K562 (cell line): ENCODE results near the gene FLAD1. TPM values are rescaled to one million over a fixed set of nuclear protein-coding genes. Genes with fewer than 3 reads are reported as not detected.

Experiments used
- CREB1 ChIP-seq, 2 experiments: sonication (generic) in 1 of 2; formaldehyde crosslinking in 1 of 2; IDR thresholded peaks; 2 replicates each; pipeline versions ENCODE4 v1.6.1 to v1.8.0; 2012 to 2022; ENCODE audit warnings: inconsistent platforms in 1 of 2, mild to moderate bottlenecking in 1 of 2, missing genetic modification reagents in 1 of 2, moderate library complexity in 1 of 2
- EP400 ChIP-seq: fragments of 450-650 bp; IDR thresholded peaks from 2 replicates; pipeline ENCODE4 v1.6.1; 2017; ENCODE audit warnings: antibody characterized with exemption, mild to moderate bottlenecking, moderate library complexity
- HNRNPUL1 ChIP-seq: fragments of 200-400 bp; formaldehyde crosslinking; IDR thresholded peaks from 2 replicates; pipeline ENCODE4 v1.6.1; 2017; ENCODE audit warnings: low read length
- KLF1 ChIP-seq: fragments of 450-650 bp; IDR thresholded peaks from 2 replicates; pipeline ENCODE4 v1.6.1; 2016; ENCODE audit warnings: missing genetic modification characterization, missing compliant biosample characterization
- NR4A1 ChIP-seq, 2 experiments: fragments of 250-450 bp in 1 of 2; fragments of 450-650 bp in 1 of 2; sonication (Bioruptor Pico) in 1 of 2; IDR thresholded peaks; 2 replicates each; pipeline versions ENCODE4 v1.4.0 to v1.6.1; 2016 to 2020; ENCODE audit warnings: mild to moderate bottlenecking in 2 of 2, missing compliant biosample characterization in 1 of 2, missing genetic modification characterization in 1 of 2, moderate library complexity in 1 of 2
- PHF8 ChIP-seq: fragments of 200-600 bp; sonication (generic); IDR thresholded peaks from 2 replicates; pipeline ENCODE4 v1.6.1; 2012; ENCODE audit warnings: mixed run types, mild to moderate bottlenecking, inconsistent platforms, low read length, moderate library complexity, borderline replicate concordance
- POLR2AphosphoS5 ChIP-seq: IDR thresholded peaks from 2 replicates; pipeline ENCODE4 v1.6.1; 2011; ENCODE audit warnings: mild to moderate bottlenecking, low read depth, low read length, moderate library complexity; ENCODE audit not compliant: control insufficient read depth, insufficient read depth
- SP1 ChIP-seq: sonication (generic); formaldehyde crosslinking; IDR thresholded peaks from 2 replicates; pipeline ENCODE4 v1.8.1; 2022; ENCODE audit warnings: mild to moderate bottlenecking, missing genetic modification reagents
- TBP ChIP-seq: optimal IDR thresholded peaks from 2 replicates; pipeline ENCODE3; 2011; ENCODE audit warnings: low read depth, low read length, improper control_type of control experiment
- ZC3H4 ChIP-seq: sonication (generic); formaldehyde crosslinking; IDR thresholded peaks from 2 replicates; pipeline ENCODE4 v1.9.0; 2021; ENCODE audit warnings: missing genetic modification reagents, borderline replicate concordance
- polyA plus RNA-seq, 8 experiments: library from polyadenylated mRNA; depleted of rRNA in 4 of 8; stranded (reverse) in 5 of 8; unstranded in 3 of 8; fragments of >200 nt; fragmentation: Nextera tagmentation in 2 of 8; fragmentation: Illumina TruSeq in 1 of 8; extraction: Ambion mirVana in 2 of 8; extraction: Trizol in 1 of 8; gene quantifications; 2 replicates each; pipeline versions ENCODE4 v1.2.1 to v1.2.3, GENCODE V29; 2011 to 2014; ENCODE audit warnings: inconsistent platforms in 1 of 8, missing spikeins in 1 of 8
- total RNA-seq, 7 experiments: library from RNA; depleted of rRNA in 6 of 7; stranded (reverse); fragments of >200 nt in 6 of 7; fragmentation: Illumina TruSeq in 2 of 7; extraction: Trizol in 2 of 7; gene quantifications; 2 replicates each; pipeline versions ENCODE4 v1.2.1 to v1.2.3, GENCODE V29; 2011 to 2021; ENCODE audit warnings: low replicate concordance in 1 of 7
- TF ChIP-seq, protein P1 (sequence below): fragments of 450-650 bp; formaldehyde crosslinking; IDR thresholded peaks from 2 replicates; pipeline ENCODE4 v1.4.0; 2020; ENCODE audit warnings: mild to moderate bottlenecking, moderate library complexity
- TF ChIP-seq, protein P2 (sequence below): fragments of 250-450 bp; sonication (Bioruptor Pico); IDR thresholded peaks from 2 replicates; pipeline ENCODE4 v1.9.0; 2021; ENCODE audit warnings: mild to moderate bottlenecking, inconsistent platforms
- TF ChIP-seq, protein P3 (sequence below), 2 experiments: fragments of 450-650 bp in 1 of 2; IDR thresholded peaks; 2 replicates each; pipeline ENCODE4 v1.6.1; 2011 to 2017; ENCODE audit warnings: low read depth in 2 of 2, antibody characterized with exemption in 1 of 2, borderline replicate concordance in 1 of 2, low read length in 1 of 2, mild to moderate bottlenecking in 1 of 2, mixed read lengths in 1 of 2; ENCODE audit not compliant: control insufficient read depth in 1 of 2
- TF ChIP-seq, protein P4 (sequence below): sonication (generic); formaldehyde crosslinking; IDR thresholded peaks from 2 replicates; pipeline ENCODE4 v1.9.0; 2022; ENCODE audit warnings: mild to moderate bottlenecking, missing genetic modification reagents
- TF ChIP-seq, protein P5 (sequence below): fragments of 250-450 bp; sonication (Bioruptor Pico); IDR thresholded peaks from 2 replicates; pipeline ENCODE4 v1.4.0; 2020; ENCODE audit warnings: borderline replicate concordance

FLAD1 gene
- total and polyA plus RNA-seq, 9 of the 15 experiments (the other 6 are each of a cell fraction or from before 2014, with no cell fraction given), result 24.9 to 85.8 (median 67.0) TPM

DNA sequence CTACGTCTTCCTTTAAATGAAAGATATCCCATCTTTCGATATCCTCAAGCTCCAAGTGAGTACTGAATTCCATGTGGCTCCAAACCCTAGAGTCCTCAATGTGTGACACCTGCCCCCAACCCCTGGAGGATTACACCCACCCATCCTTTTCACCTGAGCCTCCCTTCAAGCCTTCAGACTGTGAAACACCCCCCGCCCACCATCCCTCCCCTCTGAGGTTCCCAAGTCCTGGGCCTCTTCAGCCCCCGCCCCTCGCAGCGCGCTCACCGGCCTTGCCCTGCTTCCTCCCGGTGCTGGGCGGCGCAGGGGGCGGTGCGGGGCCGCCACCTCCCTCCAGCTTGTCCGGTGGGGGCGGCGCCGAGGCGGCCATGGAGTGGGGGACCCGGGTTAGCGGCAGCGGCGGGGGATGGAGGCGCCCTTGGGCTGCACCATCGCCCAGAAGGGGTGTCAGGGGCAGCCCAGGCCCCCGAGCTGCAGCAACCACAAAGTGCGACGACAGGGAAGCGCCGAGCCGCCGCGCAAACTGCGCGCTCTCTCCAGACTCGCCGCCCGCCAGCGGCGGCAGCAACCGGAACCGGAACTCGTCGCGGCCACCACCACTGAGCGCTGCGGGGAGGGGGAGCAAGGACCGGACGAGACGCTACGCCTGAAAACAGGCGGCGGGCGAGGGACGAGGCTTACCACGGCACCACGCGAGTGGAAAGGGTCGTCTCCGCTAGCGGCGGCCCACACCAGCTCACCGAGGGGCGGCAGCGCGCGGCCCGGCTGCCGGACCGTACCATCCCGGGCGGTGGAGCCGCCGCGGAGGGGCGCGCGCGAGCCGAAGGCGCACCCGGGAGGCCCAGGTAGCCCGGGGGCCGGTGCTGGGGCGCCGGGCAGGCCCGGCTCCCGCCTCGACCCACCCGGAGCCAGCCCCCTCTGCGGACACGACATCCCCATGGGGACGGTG lies 21.7 kb upstream of the FLAD1 start, which contains the start of gene PYGO2 (continued):
- TF ChIP-seq, protein P1, sequence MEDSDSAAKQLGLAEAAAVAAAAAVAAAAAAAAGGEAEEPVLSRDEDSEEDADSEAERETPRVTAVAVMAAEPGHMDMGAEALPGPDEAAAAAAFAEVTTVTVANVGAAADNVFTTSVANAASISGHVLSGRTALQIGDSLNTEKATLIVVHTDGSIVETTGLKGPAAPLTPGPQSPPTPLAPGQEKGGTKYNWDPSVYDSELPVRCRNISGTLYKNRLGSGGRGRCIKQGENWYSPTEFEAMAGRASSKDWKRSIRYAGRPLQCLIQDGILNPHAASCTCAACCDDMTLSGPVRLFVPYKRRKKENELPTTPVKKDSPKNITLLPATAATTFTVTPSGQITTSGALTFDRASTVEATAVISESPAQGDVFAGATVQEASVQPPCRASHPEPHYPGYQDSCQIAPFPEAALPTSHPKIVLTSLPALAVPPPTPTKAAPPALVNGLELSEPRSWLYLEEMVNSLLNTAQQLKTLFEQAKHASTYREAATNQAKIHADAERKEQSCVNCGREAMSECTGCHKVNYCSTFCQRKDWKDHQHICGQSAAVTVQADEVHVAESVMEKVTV (CRISPR knock-in tag), result no peak
- TF ChIP-seq, protein P2, sequence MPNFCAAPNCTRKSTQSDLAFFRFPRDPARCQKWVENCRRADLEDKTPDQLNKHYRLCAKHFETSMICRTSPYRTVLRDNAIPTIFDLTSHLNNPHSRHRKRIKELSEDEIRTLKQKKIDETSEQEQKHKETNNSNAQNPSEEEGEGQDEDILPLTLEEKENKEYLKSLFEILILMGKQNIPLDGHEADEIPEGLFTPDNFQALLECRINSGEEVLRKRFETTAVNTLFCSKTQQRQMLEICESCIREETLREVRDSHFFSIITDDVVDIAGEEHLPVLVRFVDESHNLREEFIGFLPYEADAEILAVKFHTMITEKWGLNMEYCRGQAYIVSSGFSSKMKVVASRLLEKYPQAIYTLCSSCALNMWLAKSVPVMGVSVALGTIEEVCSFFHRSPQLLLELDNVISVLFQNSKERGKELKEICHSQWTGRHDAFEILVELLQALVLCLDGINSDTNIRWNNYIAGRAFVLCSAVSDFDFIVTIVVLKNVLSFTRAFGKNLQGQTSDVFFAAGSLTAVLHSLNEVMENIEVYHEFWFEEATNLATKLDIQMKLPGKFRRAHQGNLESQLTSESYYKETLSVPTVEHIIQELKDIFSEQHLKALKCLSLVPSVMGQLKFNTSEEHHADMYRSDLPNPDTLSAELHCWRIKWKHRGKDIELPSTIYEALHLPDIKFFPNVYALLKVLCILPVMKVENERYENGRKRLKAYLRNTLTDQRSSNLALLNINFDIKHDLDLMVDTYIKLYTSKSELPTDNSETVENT (CRISPR knock-in tag), result peak; percentile 84; the same call in 1 of the 2 replicates
- TF ChIP-seq SP1 (CRISPR knock-in tag) (peak; percentile 89), POLR2AphosphoS5 (peak; percentile 66), CREB1 (IDR thresholded peaks at IDR 0.05) (0 out of 2 replicates have a peak, but pooled peaks have one; percentile 44), CREB1 (CRISPR knock-in tag; IDR thresholded peaks at IDR 0.05) (peak; percentile 61; the same call in 1 of the 2 replicates), NR4A1 (CRISPR knock-in tag; IDR thresholded peaks at IDR 0.05) (0 out of 2 replicates have a peak, but pooled peaks have one; percentile 47), NR4A1 (tag; IDR thresholded peaks at IDR 0.05) (no peak; the same call in 1 of the 2 replicates), EP400 (peak; percentile 79), TBP (peak; percentile 70), HNRNPUL1 (no peak), PHF8 (peak; percentile 86; the same call in 1 of the 2 replicates), ZC3H4 (CRISPR knock-in tag) (no peak), KLF1 (peak; percentile 43; the same call in 1 of the 2 replicates)
- TF ChIP-seq, protein P3, sequence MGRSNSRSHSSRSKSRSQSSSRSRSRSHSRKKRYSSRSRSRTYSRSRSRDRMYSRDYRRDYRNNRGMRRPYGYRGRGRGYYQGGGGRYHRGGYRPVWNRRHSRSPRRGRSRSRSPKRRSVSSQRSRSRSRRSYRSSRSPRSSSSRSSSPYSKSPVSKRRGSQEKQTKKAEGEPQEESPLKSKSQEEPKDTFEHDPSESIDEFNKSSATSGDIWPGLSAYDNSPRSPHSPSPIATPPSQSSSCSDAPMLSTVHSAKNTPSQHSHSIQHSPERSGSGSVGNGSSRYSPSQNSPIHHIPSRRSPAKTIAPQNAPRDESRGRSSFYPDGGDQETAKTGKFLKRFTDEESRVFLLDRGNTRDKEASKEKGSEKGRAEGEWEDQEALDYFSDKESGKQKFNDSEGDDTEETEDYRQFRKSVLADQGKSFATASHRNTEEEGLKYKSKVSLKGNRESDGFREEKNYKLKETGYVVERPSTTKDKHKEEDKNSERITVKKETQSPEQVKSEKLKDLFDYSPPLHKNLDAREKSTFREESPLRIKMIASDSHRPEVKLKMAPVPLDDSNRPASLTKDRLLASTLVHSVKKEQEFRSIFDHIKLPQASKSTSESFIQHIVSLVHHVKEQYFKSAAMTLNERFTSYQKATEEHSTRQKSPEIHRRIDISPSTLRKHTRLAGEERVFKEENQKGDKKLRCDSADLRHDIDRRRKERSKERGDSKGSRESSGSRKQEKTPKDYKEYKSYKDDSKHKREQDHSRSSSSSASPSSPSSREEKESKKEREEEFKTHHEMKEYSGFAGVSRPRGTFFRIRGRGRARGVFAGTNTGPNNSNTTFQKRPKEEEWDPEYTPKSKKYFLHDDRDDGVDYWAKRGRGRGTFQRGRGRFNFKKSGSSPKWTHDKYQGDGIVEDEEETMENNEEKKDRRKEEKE (IDR thresholded peaks at IDR 0.05; ENCODE audit: borderline replicate concordance in 1 of 2, control insufficient read depth in 1 of 2, low read depth in 2 of 2, low read length in 1 of 2), result peak in 1 of 2 experiments; percentile 87; a peak in 2 of 4 replicates
- TF ChIP-seq, protein P4, sequence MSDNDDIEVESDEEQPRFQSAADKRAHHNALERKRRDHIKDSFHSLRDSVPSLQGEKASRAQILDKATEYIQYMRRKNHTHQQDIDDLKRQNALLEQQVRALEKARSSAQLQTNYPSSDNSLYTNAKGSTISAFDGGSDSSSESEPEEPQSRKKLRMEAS (CRISPR knock-in tag), result peak; percentile 41; the same call in 1 of the 2 replicates
- TF ChIP-seq, protein P5, sequence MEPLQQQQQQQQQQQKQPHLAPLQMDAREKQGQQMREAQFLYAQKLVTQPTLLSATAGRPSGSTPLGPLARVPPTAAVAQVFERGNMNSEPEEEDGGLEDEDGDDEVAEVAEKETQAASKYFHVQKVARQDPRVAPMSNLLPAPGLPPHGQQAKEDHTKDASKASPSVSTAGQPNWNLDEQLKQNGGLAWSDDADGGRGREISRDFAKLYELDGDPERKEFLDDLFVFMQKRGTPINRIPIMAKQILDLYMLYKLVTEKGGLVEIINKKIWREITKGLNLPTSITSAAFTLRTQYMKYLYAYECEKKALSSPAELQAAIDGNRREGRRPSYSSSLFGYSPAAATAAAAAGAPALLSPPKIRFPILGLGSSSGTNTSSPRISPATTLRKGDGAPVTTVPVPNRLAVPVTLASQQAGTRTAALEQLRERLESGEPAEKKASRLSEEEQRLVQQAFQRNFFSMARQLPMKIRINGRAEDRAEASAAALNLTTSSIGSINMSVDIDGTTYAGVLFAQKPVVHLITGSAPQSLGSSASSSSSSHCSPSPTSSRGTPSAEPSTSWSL (CRISPR knock-in tag), result no peak
